G401 (cell line): ENCODE data around the gene ZNF184. TPM values are rescaled to one million over a fixed set of nuclear protein-coding genes. Genes with fewer than 3 reads are reported as not detected.
"Not testable (repeated sequence)": the region's sequence is repeated elsewhere in the genome, so short reads cannot be mapped to it uniquely, and the experiment has no call there.

Source experiments
- DNase-seq: peaks from one replicate; pipeline ENCODE4 v3.0.0-alpha.2; 2015; ENCODE audit warnings: low spot score
- in situ Hi-C: cut with HindIII; loops from 2 replicates; pipeline ENCODE4 v1.10.0; 2016; ENCODE audit warnings: low sequenced_read_pairs, mixed read lengths
- total RNA-seq: library from RNA; depleted of rRNA; stranded (reverse); fragments of >200 nt; shearing (Covaris generic); gene quantifications from 2 replicates; pipeline ENCODE4 v1.2.3, GENCODE V29; 2014; rRNA removed

Gene ZNF184
- total RNA-seq, 1 experiment from 2014 or later: 23.9 TPM

GRCh38 chr6:27439371-27439770 is 33.5 kb downstream of the ZNF184 start:
- in situ Hi-C loops: no loop called here

GRCh38 chr6:27433714-27434113 is 39.2 kb downstream of the ZNF184 start:
- no peak for DNase-seq
- in situ Hi-C loops: no loop called here

More at GRCh38 chr6:27439371-27439770, 33.5 kb downstream of the ZNF184 start:
- no peak for DNase-seq

GRCh38 chr6:27428966-27429365 is 43.9 kb downstream of the ZNF184 start:
- no peak for DNase-seq
- in situ Hi-C loops: no loop called here

GRCh38 chr6:27428502-27428901 is 44.4 kb downstream of the ZNF184 start:
- in situ Hi-C loops: no loop called here
- no peak for DNase-seq

- in situ Hi-C loops: no loop called here
- no peak for DNase-seq
Observed at GRCh38 chr6:27426045-27426620, 46.8 kb downstream of the ZNF184 start.

GRCh38 chr6:27424851-27425250 is 48.1 kb downstream of the ZNF184 start:
- in situ Hi-C loops, DNase-seq: not testable (repeated sequence)

GRCh38 chr6:27422651-27423332 is 50.1 kb downstream of the ZNF184 start:
- in situ Hi-C loops: no loop called here
- DNase-seq: no peak

GRCh38 chr6:27419363-27419762 is 53.5 kb downstream of the ZNF184 start:
- in situ Hi-C loops: no loop called here
- no peak for DNase-seq

- no peak for DNase-seq
- in situ Hi-C loops: no loop called here
Observed at GRCh38 chr6:27415898-27416297, 57.0 kb downstream of the ZNF184 start.

- DNase-seq: no peak
- in situ Hi-C loops: no loop called here
Observed at GRCh38 chr6:27414996-27415395, 57.9 kb downstream of the ZNF184 start.

- no peak for DNase-seq
- in situ Hi-C loops: no loop called here
Observed at GRCh38 chr6:27414300-27414699, 58.6 kb downstream of the ZNF184 start.

- in situ Hi-C loops: no loop called here
Observed at GRCh38 chr6:27407153-27407814, 65.6 kb downstream of the ZNF184 start.

GRCh38 chr6:27406085-27406484 is 66.8 kb downstream of the ZNF184 start:
- in situ Hi-C loops: no loop called here
- DNase-seq: no peak

More at GRCh38 chr6:27407153-27407814, 65.6 kb downstream of the ZNF184 start:
- no peak for DNase-seq

- in situ Hi-C loops: no loop called here
- no peak for DNase-seq
Observed at GRCh38 chr6:27400877-27401642, 71.8 kb downstream of the ZNF184 start.

Other genes starting within 250 kb of the ZNF184 start
- gene PRSS16, start 225.4 kb downstream of the ZNF184 start, total RNA-seq: 7.3 and 12.9 TPM in 2 replicates
- not detected in 2 replicates for gene POM121L2, start 160.8 kb downstream of the ZNF184 start, total RNA-seq
- gene ZNF391, start 84.3 kb downstream of the ZNF184 start, total RNA-seq: 13.4 and 17.0 TPM in 2 replicates